ENCODE results near the gene SHPK.
A peak's percentile ranks its signal among the peaks of the same experiment; 100 is the strongest.

Gene SHPK

GRCh38 chr17:3658784-3659449, 22.9 kb upstream of the SHPK start:
- no peak for TF ChIP-seq ZFX (IDR thresholded peaks at IDR 0.05)
- TF ChIP-seq CTCF (conservative IDR thresholded peaks at IDR 0.05) = no peak
- H3K27ac ChIP-seq = peak overlapping the region; percentile 85

GRCh38 chr17:3657874-3658783, 22.1 kb upstream of the SHPK start:
- TF ChIP-seq CTCF (conservative IDR thresholded peaks at IDR 0.05) (no peak), ZFX (IDR thresholded peaks at IDR 0.05) (no peak)
- H3K27ac ChIP-seq = no peak overlapping the region

- H3K27ac ChIP-seq = no peak overlapping the region
- TF ChIP-seq CTCF (conservative IDR thresholded peaks at IDR 0.05) = no peak
- TF ChIP-seq ZFX (IDR thresholded peaks at IDR 0.05) = no peak
These were observed 21.5 kb upstream of the SHPK start for GRCh38 chr17:3657588-3657869.

GRCh38 chr17:3656755-3657587, 20.9 kb upstream of the SHPK start:
- H3K27ac ChIP-seq = no peak overlapping the region
- TF ChIP-seq CTCF (conservative IDR thresholded peaks at IDR 0.05) = no peak
- no peak for TF ChIP-seq ZFX (IDR thresholded peaks at IDR 0.05)

GRCh38 chr17:3656353-3656752, 20.3 kb upstream of the SHPK start:
- no peak overlapping the region for H3K27ac ChIP-seq
- no peak for TF ChIP-seq CTCF (conservative IDR thresholded peaks at IDR 0.05)
- no peak for TF ChIP-seq ZFX (IDR thresholded peaks at IDR 0.05)

GRCh38 chr17:3655766-3656165, 19.7 kb upstream of the SHPK start:
- TF ChIP-seq CTCF (conservative IDR thresholded peaks at IDR 0.05) (no peak), ZFX (IDR thresholded peaks at IDR 0.05) (no peak)
- no peak overlapping the region for H3K27ac ChIP-seq

Data from C4-2B (cell line).